ENCODE results near the gene MRPS18A.
"Not testable (repeated sequence)": the region's sequence is repeated elsewhere in the genome, so short reads cannot be mapped to it uniquely, and the experiment has no call there.

Gene MRPS18A

DNA sequence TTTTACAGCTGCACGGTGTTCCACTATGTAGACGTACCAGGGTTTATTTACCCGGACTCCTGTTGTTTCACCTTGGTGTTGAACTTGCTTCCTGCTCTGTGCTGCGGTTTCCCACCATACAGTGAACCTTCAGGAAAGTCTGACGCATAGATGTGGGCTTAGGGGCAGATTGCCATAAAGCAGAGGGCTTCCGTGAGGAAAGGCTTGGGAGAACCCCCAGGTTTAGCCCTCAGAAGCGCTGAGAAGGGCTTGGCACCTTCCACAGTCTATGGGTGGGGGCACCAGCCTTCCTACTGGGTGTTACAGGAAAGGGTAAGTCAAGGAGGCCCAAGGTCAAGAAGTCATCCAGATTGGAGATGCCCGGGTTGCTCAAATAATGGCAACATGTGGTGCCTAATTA, 19.2 kb upstream of the MRPS18A start:
- in situ Hi-C loops (cut with MboI; ENCODE audit: low sequenced_read_pairs, unreplicated experiment): no loop called here
- DNase-seq (ENCODE audit: low spot score): no peak
- TF ChIP-seq, protein P1, sequence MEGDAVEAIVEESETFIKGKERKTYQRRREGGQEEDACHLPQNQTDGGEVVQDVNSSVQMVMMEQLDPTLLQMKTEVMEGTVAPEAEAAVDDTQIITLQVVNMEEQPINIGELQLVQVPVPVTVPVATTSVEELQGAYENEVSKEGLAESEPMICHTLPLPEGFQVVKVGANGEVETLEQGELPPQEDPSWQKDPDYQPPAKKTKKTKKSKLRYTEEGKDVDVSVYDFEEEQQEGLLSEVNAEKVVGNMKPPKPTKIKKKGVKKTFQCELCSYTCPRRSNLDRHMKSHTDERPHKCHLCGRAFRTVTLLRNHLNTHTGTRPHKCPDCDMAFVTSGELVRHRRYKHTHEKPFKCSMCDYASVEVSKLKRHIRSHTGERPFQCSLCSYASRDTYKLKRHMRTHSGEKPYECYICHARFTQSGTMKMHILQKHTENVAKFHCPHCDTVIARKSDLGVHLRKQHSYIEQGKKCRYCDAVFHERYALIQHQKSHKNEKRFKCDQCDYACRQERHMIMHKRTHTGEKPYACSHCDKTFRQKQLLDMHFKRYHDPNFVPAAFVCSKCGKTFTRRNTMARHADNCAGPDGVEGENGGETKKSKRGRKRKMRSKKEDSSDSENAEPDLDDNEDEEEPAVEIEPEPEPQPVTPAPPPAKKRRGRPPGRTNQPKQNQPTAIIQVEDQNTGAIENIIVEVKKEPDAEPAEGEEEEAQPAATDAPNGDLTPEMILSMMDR (IDR thresholded peaks at IDR 0.05; ENCODE audit: borderline replicate concordance, control extremely low read depth, extremely low read depth, insufficient read depth, missing control alignments): no peak

- in situ Hi-C loops (cut with MboI; ENCODE audit: low sequenced_read_pairs, unreplicated experiment): no loop called here
- TF ChIP-seq, protein P1 (IDR thresholded peaks at IDR 0.05; ENCODE audit: borderline replicate concordance, control extremely low read depth, extremely low read depth, insufficient read depth, missing control alignments): no peak
- DNase-seq (ENCODE audit: low spot score): no peak
Observed at GRCh38 chr6:43705996-43706395, 18.4 kb upstream of the MRPS18A start.

DNA sequence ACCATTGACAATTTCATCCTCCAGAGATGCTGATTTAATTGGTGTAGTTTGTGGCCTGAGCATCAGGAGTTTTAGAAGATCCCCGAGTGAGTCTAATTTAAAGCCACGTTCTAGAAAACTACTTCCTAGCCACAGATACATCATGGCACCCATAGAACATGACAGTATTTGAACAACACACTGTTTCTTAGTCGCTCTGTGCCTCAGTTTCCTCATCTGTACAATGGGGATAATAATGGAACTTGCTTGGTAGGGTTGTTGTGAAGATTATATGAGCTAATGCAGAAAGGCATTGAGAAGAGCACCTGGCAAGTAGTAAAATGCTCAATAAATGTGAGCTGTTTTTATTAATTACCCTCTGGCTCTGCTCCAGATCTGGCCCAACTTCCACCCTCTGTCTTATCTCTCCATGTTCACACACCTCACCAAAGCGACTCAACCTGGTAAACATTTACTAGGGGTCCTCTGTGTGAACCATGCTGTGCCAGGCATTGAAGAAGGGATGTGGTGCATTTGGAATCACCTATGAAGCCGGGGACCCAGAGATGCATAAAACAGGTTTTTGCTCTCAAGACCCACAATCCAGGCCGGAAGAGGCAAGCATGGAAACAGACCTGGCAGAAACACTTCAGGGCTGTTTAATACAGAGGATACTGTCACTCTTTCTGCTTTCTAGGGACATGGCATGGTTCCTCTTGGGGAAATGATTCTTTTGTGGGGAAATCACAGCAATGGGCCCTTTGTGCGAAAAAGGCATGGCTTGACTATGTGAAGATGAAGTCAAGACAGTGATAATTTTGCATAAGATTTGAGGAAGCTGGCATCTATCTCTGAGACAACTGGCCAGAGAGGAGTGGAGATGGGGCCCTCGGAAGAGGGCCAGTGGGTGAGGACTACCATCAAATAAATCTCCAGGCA, 16.2 kb upstream of the MRPS18A start:
- in situ Hi-C loops (cut with MboI; ENCODE audit: low sequenced_read_pairs, unreplicated experiment): no loop called here
- DNase-seq (ENCODE audit: low spot score): no peak
- TF ChIP-seq, protein P1 (IDR thresholded peaks at IDR 0.05; ENCODE audit: borderline replicate concordance, control extremely low read depth, extremely low read depth, insufficient read depth, missing control alignments): no peak

DNA sequence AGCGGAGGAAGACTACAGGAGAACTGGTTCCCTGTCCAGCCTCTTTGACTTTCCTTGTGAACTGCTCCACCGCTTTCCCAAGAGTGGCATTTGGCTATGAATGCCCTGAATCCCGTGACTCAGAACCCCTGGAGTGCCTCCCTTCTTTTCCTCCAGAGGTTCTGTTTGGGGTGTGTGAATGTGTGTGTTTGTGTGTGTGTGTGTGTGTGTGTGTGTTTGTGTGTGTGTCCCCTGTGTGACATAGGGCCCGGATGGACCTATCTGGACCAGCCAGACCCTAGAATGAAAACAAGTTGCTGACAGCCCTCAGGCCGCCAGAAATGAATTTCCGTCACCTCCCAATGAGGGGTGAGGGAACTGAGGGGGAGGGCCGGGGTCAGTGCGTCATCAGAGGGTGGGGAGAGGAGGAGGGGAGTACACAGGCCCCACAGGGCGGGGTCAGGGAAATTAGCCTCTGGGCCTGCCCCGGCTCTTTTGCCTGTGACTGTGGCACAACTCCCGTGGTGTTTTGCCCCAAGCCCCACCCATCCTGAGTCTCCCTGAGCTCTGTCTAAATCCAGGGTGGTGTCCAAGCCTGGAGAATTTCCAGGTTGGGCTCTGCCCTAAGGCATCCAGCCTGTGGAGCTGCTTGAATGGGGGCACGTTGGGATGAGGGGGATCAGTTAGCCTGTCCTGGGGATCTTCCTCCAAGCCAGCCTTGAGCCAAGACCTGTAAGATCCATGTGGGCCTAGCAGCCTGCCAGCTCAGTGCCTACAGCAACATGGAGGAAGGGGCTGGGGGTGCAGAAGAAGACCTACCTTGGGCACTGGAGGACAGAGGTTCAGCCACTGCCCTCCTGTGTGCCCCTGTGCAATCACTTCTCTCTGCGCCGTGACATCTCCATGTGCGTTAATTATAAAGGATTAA, 15.2 kb upstream of the MRPS18A start:
- TF ChIP-seq, protein P1 (IDR thresholded peaks at IDR 0.05; ENCODE audit: borderline replicate concordance, control extremely low read depth, extremely low read depth, insufficient read depth, missing control alignments): no peak
- in situ Hi-C loops (cut with MboI; ENCODE audit: low sequenced_read_pairs, unreplicated experiment): no loop called here
- DNase-seq (ENCODE audit: low spot score): no peak

- no peak for DNase-seq (ENCODE audit: low spot score)
- in situ Hi-C loops (cut with MboI; ENCODE audit: low sequenced_read_pairs, unreplicated experiment): no loop called here
- TF ChIP-seq, protein P1 (IDR thresholded peaks at IDR 0.05; ENCODE audit: borderline replicate concordance, control extremely low read depth, extremely low read depth, insufficient read depth, missing control alignments): no peak
Observed at GRCh38 chr6:43702171-43702533, 14.6 kb upstream of the MRPS18A start.

DNA sequence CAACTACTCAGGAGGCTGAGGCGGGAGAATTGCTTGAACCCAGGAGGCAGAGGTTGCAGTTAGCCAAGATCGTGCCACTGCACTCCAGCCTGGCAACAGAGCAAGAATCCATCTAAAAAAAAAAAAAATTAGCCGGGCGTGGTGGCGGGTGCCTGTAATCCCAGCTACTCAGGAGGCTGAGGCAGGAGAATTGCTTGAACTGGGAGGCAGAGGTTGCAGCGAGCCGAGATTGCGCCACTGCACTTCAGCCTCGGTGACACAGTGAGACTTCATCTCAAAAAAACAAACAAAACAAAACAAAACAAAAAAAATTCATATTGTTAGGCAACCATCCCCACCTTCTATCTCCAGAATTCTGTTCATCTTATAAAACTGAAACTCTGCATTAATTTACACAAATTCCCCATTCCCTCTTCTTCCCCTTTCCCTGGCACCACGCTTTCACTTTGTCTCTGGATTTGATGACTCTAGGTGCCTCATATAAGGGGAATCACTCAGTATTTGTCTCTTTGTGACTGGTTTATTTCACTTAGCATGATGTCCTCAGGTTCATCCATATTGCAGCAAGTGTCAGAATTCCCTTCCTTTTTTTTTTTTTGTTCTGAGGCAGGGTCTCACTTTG, 13.5 kb upstream of the MRPS18A start:
- DNase-seq (ENCODE audit: low spot score); in situ Hi-C loops (cut with MboI; ENCODE audit: low sequenced_read_pairs, unreplicated experiment): not testable (repeated sequence)

All from GM13976 (cell line).